ENCODE data around the gene HIRA. TPM values are rescaled to one million over a fixed set of nuclear protein-coding genes. Genes with fewer than 3 reads are reported as not detected.

Gene HIRA
- total RNA-seq, 1 donor from 2014 or later: 36.2 TPM

- DNase-seq (ENCODE audit: low spot score in 2 of 2): no peak
- intact Hi-C loops (cut with DNase I): loop anchor here (1.0 to 10.0 kb wide), 5 partner anchors 111 to 564 kb away; partner anchors contain the start of genes CDC45, GNB1L, MRPL40 and RTL10
- Histone ChIP-seq H3K27me3 (no peaks in the 10 kb centered on the region), H3K36me3 (no peaks in the 10 kb centered on the region), H3K4me1 (peaks cover 4 to 5% of the 10 kb centered on the region in 2 donors), H3K27ac (peak overlapping the region; percentile 47 to 69), H3K9me3 (no peaks in the 10 kb centered on the region), H3K4me3 (peak overlapping the region; percentile 87 to 94)
- no peak for TF ChIP-seq CTCF (IDR thresholded peaks at IDR 0.05)
These were observed 140.9 kb downstream of the HIRA start for GRCh38 chr22:19290400-19291217.

- H3K4me3 ChIP-seq: no peak overlapping the region
- intact Hi-C loops (cut with DNase I): loop anchor here (2.0 to 10.0 kb wide), 3 partner anchors 143 to 565 kb away; partner anchors contain the start of genes GNB1L, MRPL40, RTL10 and SEPTIN5
- TF ChIP-seq CTCF (IDR thresholded peaks at IDR 0.05): no peak
- H3K36me3 ChIP-seq: no peaks in the 10 kb centered on the region
- DNase-seq (ENCODE audit: low spot score in 2 of 2): no peak
- no peaks in the 10 kb centered on the region for H3K27me3 ChIP-seq
- H3K9me3 ChIP-seq: no peaks in the 10 kb centered on the region
- peaks cover 4 to 5% of the 10 kb centered on the region in 2 donors for H3K4me1 ChIP-seq
- no peak overlapping the region for H3K27ac ChIP-seq
These were observed 141.9 kb downstream of the HIRA start for GRCh38 chr22:19289475-19290161.

- H3K27me3 ChIP-seq: no peaks in the 10 kb centered on the region
- no peak overlapping the region for H3K27ac ChIP-seq
- peaks cover 4 to 5% of the 10 kb centered on the region in 2 donors for H3K4me1 ChIP-seq
- TF ChIP-seq CTCF (IDR thresholded peaks at IDR 0.05): no peak
- no peak overlapping the region for H3K4me3 ChIP-seq
- intact Hi-C loops (cut with DNase I): no loop called here
- no peak for DNase-seq (ENCODE audit: low spot score in 2 of 2)
- H3K36me3 ChIP-seq: no peaks in the 10 kb centered on the region
- no peaks in the 10 kb centered on the region for H3K9me3 ChIP-seq
These were observed 143.6 kb downstream of the HIRA start for GRCh38 chr22:19287889-19288288.

GRCh38 chr22:19287076-19287707 lies 144.3 kb downstream of the HIRA start:
- Histone ChIP-seq H3K4me1 (peaks cover 1 to 2% of the 10 kb centered on the region in 2 donors), H3K9me3 (no peaks in the 10 kb centered on the region), H3K27ac (no peak overlapping the region), H3K27me3 (no peaks in the 10 kb centered on the region), H3K36me3 (no peaks in the 10 kb centered on the region), H3K4me3 (no peak overlapping the region)
- no peak for DNase-seq (ENCODE audit: low spot score in 2 of 2)
- no peak for TF ChIP-seq CTCF (IDR thresholded peaks at IDR 0.05)
- intact Hi-C loops (cut with DNase I): no loop called here

- H3K27me3 ChIP-seq: no peaks in the 10 kb centered on the region
- no peaks in the 10 kb centered on the region for H3K9me3 ChIP-seq
- intact Hi-C loops (cut with DNase I): no loop called here
- no peak for DNase-seq (ENCODE audit: low spot score in 2 of 2)
- H3K27ac ChIP-seq: peak overlapping the region in 1 of 2 donors; percentile 28
- H3K4me1 ChIP-seq: no peaks in the 10 kb centered on the region
- no peaks in the 10 kb centered on the region for H3K36me3 ChIP-seq
- no peak overlapping the region for H3K4me3 ChIP-seq
- no peak for TF ChIP-seq CTCF (IDR thresholded peaks at IDR 0.05)
These were observed 145.7 kb downstream of the HIRA start for GRCh38 chr22:19285831-19286230.

Other genes starting within 250 kb of the HIRA start
- 26.0 TPM for gene CLTCL1, start 140.0 kb downstream of the HIRA start, total RNA-seq
- 14.7 TPM for gene MRPL40, start 812 bp upstream of the HIRA start, total RNA-seq
- gene C22orf39, start 16.0 kb upstream of the HIRA start, total RNA-seq: 58.5 TPM
- gene UFD1, start 47.5 kb upstream of the HIRA start, total RNA-seq: 81.5 TPM
- not detected for gene CDC45, start 48.2 kb upstream of the HIRA start, total RNA-seq
- gene CLDN5, start 92.7 kb upstream of the HIRA start, total RNA-seq: 482 TPM

Data from ascending aorta (tissue), 2 donors.